MM.1S (cell line): ENCODE data around the gene RFX6.

Experiments used
- DNase-seq: peaks from one replicate; pipeline ENCODE4 v3.0.0-alpha.2; 2015
- H2AFZ ChIP-seq: fragments of 300-600 bp; sonication (generic); 2 replicates; pipeline ENCODE4 v1.6.0; 2016; ENCODE audit warnings: antibody characterized with exemption, low read length
- H3F3A ChIP-seq: fragments of 300-600 bp; sonication (generic); 2 replicates; pipeline ENCODE4 v1.6.1; 2016; ENCODE audit warnings: mild to moderate bottlenecking, antibody characterized with exemption, low read length, moderate library complexity, mixed read lengths; ENCODE audit not compliant: insufficient read depth
- H3K27ac ChIP-seq: fragments of 300-600 bp; sonication (generic); 2 replicates; pipeline ENCODE4 v1.5.1; 2016; ENCODE audit warnings: mild to moderate bottlenecking, low read length
- H3K27me3 ChIP-seq: fragments of 300-600 bp; sonication (generic); replicated peaks from 2 replicates; pipeline ENCODE4 v1.6.0; 2016; ENCODE audit warnings: low read length; ENCODE audit not compliant: insufficient read depth
- H3K36me3 ChIP-seq: fragments of 300-600 bp; sonication (generic); replicated peaks from 2 replicates; pipeline ENCODE4 v1.6.1; 2016; ENCODE audit warnings: mild to moderate bottlenecking, low read length, mixed read lengths; ENCODE audit not compliant: insufficient read depth
- H3K4me1 ChIP-seq: fragments of 300-600 bp; sonication (generic); 2 replicates; pipeline ENCODE4 v1.6.1; 2016; ENCODE audit warnings: low read length, mixed read lengths
- H3K4me2 ChIP-seq: fragments of 300-600 bp; sonication (generic); 2 replicates; pipeline ENCODE4 v1.6.0; 2016; ENCODE audit warnings: low read depth, low read length
- H3K4me3 ChIP-seq: fragments of 300-600 bp; sonication (generic); 2 replicates; pipeline ENCODE4 v1.5.1; 2016; ENCODE audit warnings: low read length, mixed read lengths
- H3K79me2 ChIP-seq: fragments of 300-600 bp; sonication (generic); 2 replicates; pipeline ENCODE4 v1.6.1; 2016; ENCODE audit warnings: mixed run types, low read length, mixed read lengths
- H3K9ac ChIP-seq: fragments of 300-600 bp; sonication (generic); 2 replicates; pipeline ENCODE4 v1.6.1; 2016; ENCODE audit warnings: low read length, mixed read lengths
- H3K9me2 ChIP-seq: fragments of 300-600 bp; sonication (generic); replicated peaks from 2 replicates; pipeline ENCODE4 v1.6.1; 2016; ENCODE audit warnings: mild to moderate bottlenecking, low read length, mixed read lengths; ENCODE audit not compliant: insufficient read depth
- H3K9me3 ChIP-seq: fragments of 300-600 bp; sonication (generic); replicated peaks from 2 replicates; pipeline ENCODE4 v1.6.1; 2016; ENCODE audit warnings: mild to moderate bottlenecking, low read length, mixed read lengths; ENCODE audit not compliant: insufficient read depth
- H4K20me1 ChIP-seq: fragments of 300-600 bp; sonication (generic); 2 replicates; pipeline ENCODE4 v1.6.1; 2016; ENCODE audit warnings: mild to moderate bottlenecking, low read length, moderate library complexity, mixed read lengths; ENCODE audit not compliant: insufficient read depth
- CTCF ChIP-seq: fragments of 300-600 bp; sonication (generic); IDR thresholded peaks from 2 replicates; pipeline ENCODE4 v1.5.1; 2016; ENCODE audit warnings: antibody characterized with exemption, low read length, mixed read lengths
- EZH2 ChIP-seq: fragments of 300-600 bp; sonication (generic); optimal IDR thresholded peaks from 2 replicates; pipeline ENCODE3; 2017; ENCODE audit warnings: low read depth, mild to moderate bottlenecking, antibody characterized with exemption, low read length, mixed read lengths
- EZH2phosphoT487 ChIP-seq: fragments of 300-600 bp; sonication (generic); IDR thresholded peaks from 2 replicates; pipeline ENCODE4 v1.6.1; 2018; ENCODE audit warnings: antibody characterized with exemption, low read length

Gene RFX6

GRCh38 chr6:116884530-116884929, 7.5 kb downstream of the RFX6 start:
- Histone ChIP-seq H3K36me3 (no peaks in the 10 kb centered on the region), H3K9me3 (no peaks in the 10 kb centered on the region), H2AFZ (no peak overlapping the region), H3K79me2 (no peaks in the 10 kb centered on the region), H3K27me3 (no peaks in the 10 kb centered on the region), H3K4me2 (no peak overlapping the region), H3K4me1 (no peaks in the 10 kb centered on the region), H3K9me2 (no peaks in the 10 kb centered on the region), H3K4me3 (no peak overlapping the region), H3F3A (no peaks in the 10 kb centered on the region), H4K20me1 (no peaks in the 10 kb centered on the region), H3K27ac (no peak overlapping the region), H3K9ac (no peak overlapping the region)
- TF ChIP-seq CTCF (no peak), EZH2phosphoT487 (no peak), EZH2 (no peak)
- no peak for DNase-seq

GRCh38 chr6:116887168-116887567, 10.1 kb downstream of the RFX6 start:
- H3K79me2 ChIP-seq = no peaks in the 10 kb centered on the region
- TF ChIP-seq EZH2phosphoT487 (no peak), CTCF (no peak), EZH2 (no peak)
- no peak overlapping the region for H2AFZ ChIP-seq
- no peak overlapping the region for H3K9ac ChIP-seq
- H4K20me1 ChIP-seq = no peaks in the 10 kb centered on the region
- no peak overlapping the region for H3K4me2 ChIP-seq
- H3K9me3 ChIP-seq = no peaks in the 10 kb centered on the region
- no peaks in the 10 kb centered on the region for H3K36me3 ChIP-seq
- no peak overlapping the region for H3K4me3 ChIP-seq
- no peak overlapping the region for H3K27ac ChIP-seq
- H3F3A ChIP-seq = no peaks in the 10 kb centered on the region
- no peak for DNase-seq
- H3K27me3 ChIP-seq = no peaks in the 10 kb centered on the region
- no peaks in the 10 kb centered on the region for H3K9me2 ChIP-seq
- no peaks in the 10 kb centered on the region for H3K4me1 ChIP-seq

GRCh38 chr6:116887894-116888293, 10.9 kb downstream of the RFX6 start:
- Histone ChIP-seq H4K20me1 (no peaks in the 10 kb centered on the region), H3K4me2 (no peak overlapping the region), H3K36me3 (no peaks in the 10 kb centered on the region), H3K79me2 (no peaks in the 10 kb centered on the region), H3K4me1 (no peaks in the 10 kb centered on the region), H2AFZ (no peak overlapping the region), H3K9me2 (no peaks in the 10 kb centered on the region), H3K9me3 (no peaks in the 10 kb centered on the region), H3F3A (no peaks in the 10 kb centered on the region), H3K27me3 (no peaks in the 10 kb centered on the region), H3K27ac (no peak overlapping the region), H3K4me3 (no peak overlapping the region), H3K9ac (no peak overlapping the region)
- TF ChIP-seq EZH2phosphoT487 (no peak), EZH2 (no peak), CTCF (no peak)
- DNase-seq = no peak
